ENCODE measurements around the gene MTSS2.

DNA sequence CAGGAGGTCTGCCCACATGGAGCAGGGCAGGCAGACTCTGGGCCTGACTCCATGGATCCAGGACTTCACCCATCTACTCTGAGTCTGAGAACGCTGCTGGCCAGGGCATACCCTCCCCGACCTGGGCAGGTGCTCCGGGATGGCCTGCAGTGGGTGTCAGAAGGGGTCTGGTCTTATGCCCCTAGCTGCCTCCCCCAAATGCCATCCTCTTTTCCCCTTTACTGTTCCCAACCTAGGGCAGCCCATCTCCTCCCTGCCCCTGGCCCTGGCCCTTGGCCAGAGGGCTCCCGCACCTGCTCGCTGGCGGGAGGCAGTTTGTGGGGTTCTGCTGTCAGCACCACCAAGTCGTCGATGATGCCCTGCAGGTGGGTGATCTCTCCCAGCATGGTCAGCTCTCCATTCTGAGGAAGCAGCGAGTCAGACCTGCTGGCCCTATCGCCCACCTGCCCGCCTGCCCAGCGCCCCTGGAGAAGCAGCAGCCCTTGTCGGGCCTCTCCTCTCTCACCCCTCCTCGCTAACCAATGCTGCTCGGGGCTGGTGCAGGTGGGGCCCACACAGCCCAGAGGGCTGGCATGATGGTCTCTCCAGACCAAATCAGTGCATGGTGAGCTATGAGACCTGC, 8.2 kb downstream of the MTSS2 start:
- no peak for TF ChIP-seq CTCF (IDR thresholded peaks at IDR 0.05 in 4 of 5, conservative IDR thresholded peaks at IDR 0.05 in 1 of 5)
- no peak for TF ChIP-seq POLR2A (IDR thresholded peaks at IDR 0.05)

Data from gastrocnemius medialis (tissue), 4 donors.